HG03064 (cell line): ENCODE results near the gene ITGA1.
"Not testable (repeated sequence)": the region's sequence is repeated elsewhere in the genome, so short reads cannot be mapped to it uniquely, and the experiment has no call there.

Experiments
- ATAC-seq: cut with Tn5 transposase; IDR thresholded peaks from one replicate; pipeline ENCODE4 v1.9.1; 2021; ENCODE audit warnings: low read depth; ENCODE audit not compliant: unreplicated experiment

Gene ITGA1

GRCh38 chr5:52945040-52945439 lies 157.3 kb downstream of the ITGA1 start:
- no peak for ATAC-seq

GRCh38 chr5:52947208-52947607 lies 159.5 kb downstream of the ITGA1 start:
- ATAC-seq: no peak

- no peak for ATAC-seq
These were observed 160.1 kb downstream of the ITGA1 start for GRCh38 chr5:52947851-52948250.

- ATAC-seq: peak; percentile 98
These were observed 160.8 kb downstream of the ITGA1 start for GRCh38 chr5:52948418-52949076.

- no peak for ATAC-seq
These were observed 163.0 kb downstream of the ITGA1 start for GRCh38 chr5:52950686-52951085.

- no peak for ATAC-seq
These were observed 164.8 kb downstream of the ITGA1 start for GRCh38 chr5:52952483-52952882.

- ATAC-seq: no peak
These were observed 168.3 kb downstream of the ITGA1 start for GRCh38 chr5:52956014-52956413.

GRCh38 chr5:52956915-52957747 lies 169.4 kb downstream of the ITGA1 start:
- no peak for ATAC-seq

GRCh38 chr5:52961274-52961681 lies 173.6 kb downstream of the ITGA1 start:
- ATAC-seq: no peak

GRCh38 chr5:52963636-52964035 lies 175.9 kb downstream of the ITGA1 start:
- ATAC-seq: no peak

GRCh38 chr5:52964138-52964537 lies 176.4 kb downstream of the ITGA1 start:
- no peak for ATAC-seq

GRCh38 chr5:52976157-52976556 lies 188.4 kb downstream of the ITGA1 start:
- not testable (repeated sequence) for ATAC-seq

- ATAC-seq: no peak
These were observed 189.7 kb downstream of the ITGA1 start for GRCh38 chr5:52977264-52977897.

- no peak for ATAC-seq
These were observed 193.8 kb downstream of the ITGA1 start for GRCh38 chr5:52981507-52981906.

- ATAC-seq: no peak
These were observed 196.3 kb downstream of the ITGA1 start for GRCh38 chr5:52983731-52984636.

GRCh38 chr5:52985306-52985705 lies 197.6 kb downstream of the ITGA1 start:
- no peak for ATAC-seq

GRCh38 chr5:52987711-52988331 lies 200.1 kb downstream of the ITGA1 start:
- ATAC-seq: no peak

- ATAC-seq: no peak
These were observed 200.8 kb downstream of the ITGA1 start for GRCh38 chr5:52988335-52989024.

- peak; percentile 59 for ATAC-seq
These were observed 201.5 kb downstream of the ITGA1 start, which contains the start of gene ITGA2 for GRCh38 chr5:52989025-52989780. Gene ITGA2 (plus strand): TSS chr5:52989352. CDS start chr5:52989469, 117 bp downstream.
